ENCODE measurements around the gene NME9. TPM values are rescaled to one million over a fixed set of nuclear protein-coding genes. Genes with fewer than 3 reads are reported as not detected.
A peak's percentile ranks its signal among the peaks of the same experiment; 100 is the strongest.
"Not testable (repeated sequence)": the region's sequence is repeated elsewhere in the genome, so short reads cannot be mapped to it uniquely, and the experiment has no call there.

Gene NME9
- not detected in 2 replicates for total RNA-seq

- intact Hi-C loops (cut with micrococcal nuclease) = loop anchor here (1.0 kb wide), 1 partner anchor 142 kb away; the partner anchor contains the start of gene ARMC8
- DNase-seq = peak; percentile 96
- peak within 1 kb of the TSS; percentile 91 for H3K4me3 Mint-ChIP-seq
- peaks cover 23% of the 10 kb centered on the region for H3K4me1 Mint-ChIP-seq
- H3K36me3 Mint-ChIP-seq (ENCODE audit: low read depth) = no peaks in the 10 kb centered on the region
- no peaks in the 10 kb centered on the region for H3K9me3 Mint-ChIP-seq
- peak within 1 kb of the TSS; percentile 89 for H3K27ac Mint-ChIP-seq
- H3K27me3 Mint-ChIP-seq = no peaks in the 10 kb centered on the region
Measured at GRCh38 chr3:138329127-138329983, at the start of gene NME9. NME9 (minus strand) TSS chr3:138329851; CDS start chr3:138329335, 516 bp downstream.

- no peaks in the 10 kb centered on the region for H3K9me3 Mint-ChIP-seq
Measured at GRCh38 chr3:138378990-138379389, 49.3 kb upstream of the NME9 start.

GRCh38 chr3:138378331-138378730 is 48.7 kb upstream of the NME9 start:
- intact Hi-C loops (cut with micrococcal nuclease) = no loop called here
- H3K27ac Mint-ChIP-seq = no peak overlapping the region
- DNase-seq = no peak
- H3K36me3 Mint-ChIP-seq (ENCODE audit: low read depth) = no peaks in the 10 kb centered on the region
- no peak overlapping the region for H3K4me3 Mint-ChIP-seq
- H3K27me3 Mint-ChIP-seq = peaks cover 8% of the 10 kb centered on the region
- peaks cover 2% of the 10 kb centered on the region for H3K4me1 Mint-ChIP-seq
- no peaks in the 10 kb centered on the region for H3K9me3 Mint-ChIP-seq

More at GRCh38 chr3:138378990-138379389, 49.3 kb upstream of the NME9 start:
- Mint-ChIP-seq H3K4me3 (no peak overlapping the region), H3K27ac (no peak overlapping the region), H3K27me3 (peaks cover 10% of the 10 kb centered on the region), H3K4me1 (peaks cover 2% of the 10 kb centered on the region), H3K36me3 (ENCODE audit: low read depth) (no peaks in the 10 kb centered on the region)
- no peak for DNase-seq
- intact Hi-C loops (cut with micrococcal nuclease) = no loop called here

- no peaks in the 10 kb centered on the region for H3K36me3 Mint-ChIP-seq (ENCODE audit: low read depth)
- peaks cover 8% of the 10 kb centered on the region for H3K27me3 Mint-ChIP-seq
- intact Hi-C loops (cut with micrococcal nuclease) = no loop called here
- H3K9me3 Mint-ChIP-seq = no peaks in the 10 kb centered on the region
- H3K4me3 Mint-ChIP-seq = no peak overlapping the region
- peaks cover 2% of the 10 kb centered on the region for H3K4me1 Mint-ChIP-seq
- no peak overlapping the region for H3K27ac Mint-ChIP-seq
- DNase-seq = no peak
Measured at GRCh38 chr3:138377804-138378203, 48.2 kb upstream of the NME9 start.

GRCh38 chr3:138377212-138377611 is 47.6 kb upstream of the NME9 start:
- DNase-seq; intact Hi-C loops (cut with micrococcal nuclease); H3K4me1 Mint-ChIP-seq; H3K36me3 Mint-ChIP-seq (ENCODE audit: low read depth); H3K4me3 Mint-ChIP-seq; H3K9me3 Mint-ChIP-seq; H3K27ac Mint-ChIP-seq; H3K27me3 Mint-ChIP-seq: not testable (repeated sequence)

GRCh38 chr3:138376663-138377062 is 47.0 kb upstream of the NME9 start:
- no peak overlapping the region for H3K4me3 Mint-ChIP-seq
- H3K27me3 Mint-ChIP-seq = peaks cover 12% of the 10 kb centered on the region
- H3K9me3 Mint-ChIP-seq = no peaks in the 10 kb centered on the region
- intact Hi-C loops (cut with micrococcal nuclease) = no loop called here
- DNase-seq = no peak
- H3K36me3 Mint-ChIP-seq (ENCODE audit: low read depth) = no peaks in the 10 kb centered on the region
- peaks cover 4% of the 10 kb centered on the region for H3K4me1 Mint-ChIP-seq
- no peak overlapping the region for H3K27ac Mint-ChIP-seq

- Mint-ChIP-seq H3K27ac (no peak overlapping the region), H3K4me3 (no peak overlapping the region), H3K9me3 (peaks cover 3% of the 10 kb centered on the region), H3K36me3 (ENCODE audit: low read depth) (no peaks in the 10 kb centered on the region), H3K27me3 (peaks cover 18% of the 10 kb centered on the region), H3K4me1 (peaks cover 10% of the 10 kb centered on the region)
- no peak for DNase-seq
- intact Hi-C loops (cut with micrococcal nuclease) = no loop called here
Measured at GRCh38 chr3:138375447-138375846, 45.8 kb upstream of the NME9 start.

- Mint-ChIP-seq H3K4me3 (no peak overlapping the region), H3K36me3 (ENCODE audit: low read depth) (no peaks in the 10 kb centered on the region), H3K4me1 (peaks cover 10% of the 10 kb centered on the region), H3K9me3 (peaks cover 3% of the 10 kb centered on the region), H3K27ac (no peak overlapping the region), H3K27me3 (peaks cover 18% of the 10 kb centered on the region)
- intact Hi-C loops (cut with micrococcal nuclease) = no loop called here
- no peak for DNase-seq
Measured at GRCh38 chr3:138374573-138375134, 45.0 kb upstream of the NME9 start.

- H3K27me3 Mint-ChIP-seq = peaks cover 14% of the 10 kb centered on the region
- intact Hi-C loops (cut with micrococcal nuclease) = no loop called here
- H3K9me3 Mint-ChIP-seq = peaks cover 3% of the 10 kb centered on the region
- H3K4me1 Mint-ChIP-seq = peaks cover 10% of the 10 kb centered on the region
- no peak for DNase-seq
- H3K27ac Mint-ChIP-seq = no peak overlapping the region
- H3K4me3 Mint-ChIP-seq = no peak overlapping the region
- no peaks in the 10 kb centered on the region for H3K36me3 Mint-ChIP-seq (ENCODE audit: low read depth)
Measured at GRCh38 chr3:138373736-138374094, 44.1 kb upstream of the NME9 start.

- no peak overlapping the region for H3K4me3 Mint-ChIP-seq
- no peaks in the 10 kb centered on the region for H3K36me3 Mint-ChIP-seq (ENCODE audit: low read depth)
- H3K27me3 Mint-ChIP-seq = peaks cover 10% of the 10 kb centered on the region
- DNase-seq = no peak
- peaks cover 9% of the 10 kb centered on the region for H3K4me1 Mint-ChIP-seq
- no peak overlapping the region for H3K27ac Mint-ChIP-seq
- intact Hi-C loops (cut with micrococcal nuclease) = no loop called here
- peaks cover 3% of the 10 kb centered on the region for H3K9me3 Mint-ChIP-seq
Measured at GRCh38 chr3:138373087-138373735, 43.6 kb upstream of the NME9 start.

GRCh38 chr3:138371070-138371965 is 41.7 kb upstream of the NME9 start:
- Mint-ChIP-seq H3K4me1 (peaks cover 9% of the 10 kb centered on the region), H3K36me3 (ENCODE audit: low read depth) (no peaks in the 10 kb centered on the region), H3K27ac (peak overlapping the region; percentile 22), H3K9me3 (peaks cover 3% of the 10 kb centered on the region), H3K4me3 (no peak overlapping the region), H3K27me3 (peaks cover 10% of the 10 kb centered on the region)
- intact Hi-C loops (cut with micrococcal nuclease) = no loop called here
- DNase-seq = no peak

- Mint-ChIP-seq H3K36me3 (ENCODE audit: low read depth) (no peaks in the 10 kb centered on the region), H3K9me3 (peaks cover 3% of the 10 kb centered on the region), H3K4me3 (no peak overlapping the region), H3K4me1 (peaks cover 9% of the 10 kb centered on the region), H3K27ac (no peak overlapping the region), H3K27me3 (peaks cover 10% of the 10 kb centered on the region)
- no peak for DNase-seq
- intact Hi-C loops (cut with micrococcal nuclease) = no loop called here
Measured at GRCh38 chr3:138370321-138370720, 40.7 kb upstream of the NME9 start.

- Mint-ChIP-seq H3K9me3 (peaks cover 3% of the 10 kb centered on the region), H3K4me1 (peaks cover 9% of the 10 kb centered on the region), H3K4me3 (no peak overlapping the region), H3K36me3 (ENCODE audit: low read depth) (no peaks in the 10 kb centered on the region), H3K27ac (no peak overlapping the region), H3K27me3 (peaks cover 13% of the 10 kb centered on the region)
- intact Hi-C loops (cut with micrococcal nuclease) = no loop called here
- DNase-seq = no peak
Measured at GRCh38 chr3:138369151-138369900, 39.7 kb upstream of the NME9 start.
